ENCODE results near the gene NFASC. TPM values are rescaled to one million over a fixed set of nuclear protein-coding genes. Genes with fewer than 3 reads are reported as not detected.

NFASC gene
- total and polyA plus RNA-seq, 3 donors from 2014 or later = 9.9 to 13.9 (median 10.2) TPM

DNA sequence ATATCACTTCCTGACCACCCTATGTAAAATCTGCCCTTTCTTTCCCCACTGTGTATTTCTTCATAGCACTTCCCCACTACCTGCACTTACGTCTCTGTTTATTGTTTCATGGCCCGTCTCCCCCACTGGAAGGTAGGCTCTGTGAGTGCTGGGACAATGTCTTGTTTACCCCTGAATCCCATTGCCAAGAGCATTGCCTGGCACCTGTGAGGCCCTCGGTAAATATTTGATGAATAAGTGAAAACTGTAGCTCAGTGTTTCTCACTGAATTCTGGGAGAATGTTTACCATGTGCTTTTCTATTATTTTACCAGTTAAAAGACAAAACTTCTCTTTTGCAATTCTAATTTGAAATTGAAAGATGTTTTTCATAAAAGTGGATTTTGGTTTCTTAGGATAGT lies 11.8 kb downstream of the NFASC start:
- Histone ChIP-seq H3K4me3 (no peak overlapping the region), H3K36me3 (ENCODE audit: low read depth, missing control alignments) (no peaks in the 10 kb centered on the region), H3K27ac (no peak overlapping the region), H3K9me3 (no peaks in the 10 kb centered on the region), H3K27me3 (no peaks in the 10 kb centered on the region), H3K4me1 (peaks cover 14% of the 10 kb centered on the region)
- DNase-seq = no peak
- no peak for TF ChIP-seq POLR2A (IDR thresholded peaks at IDR 0.05)
- TF ChIP-seq CTCF (IDR thresholded peaks at IDR 0.05) = no peak
- intact Hi-C loops (cut with DNase I; ENCODE audit: low total_unique reads) = no loop called here
- WGBS, 2 donors = 92 to 96% methylated on average over 3 of the region's 3 CpGs

DNA sequence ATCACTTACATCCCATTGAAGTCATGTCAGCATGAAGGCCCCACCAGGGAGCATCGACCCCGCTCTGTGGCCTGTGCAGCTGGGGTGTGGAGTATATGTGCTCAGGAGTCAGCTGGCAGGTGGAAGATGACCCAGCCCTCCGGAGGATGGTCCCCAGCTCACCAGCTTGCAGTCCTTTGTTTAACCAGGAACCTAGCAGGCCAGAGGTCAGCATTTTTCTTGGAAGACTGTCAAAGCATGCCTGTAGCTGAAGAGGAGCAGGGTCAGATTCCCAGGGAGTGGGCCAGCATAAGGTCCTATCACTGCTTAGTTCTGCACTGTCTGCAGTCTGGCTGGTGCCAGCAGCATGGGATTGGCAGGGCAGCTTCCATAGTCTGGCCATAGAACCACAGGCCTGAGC lies 12.7 kb downstream of the NFASC start:
- peaks cover 14% of the 10 kb centered on the region for H3K4me1 ChIP-seq
- no peaks in the 10 kb centered on the region for H3K9me3 ChIP-seq
- no peak overlapping the region for H3K4me3 ChIP-seq
- 80 to 87% methylated on average over 3 of the region's 3 CpGs for WGBS, 2 donors
- TF ChIP-seq CTCF (IDR thresholded peaks at IDR 0.05) = no peak
- no peak for TF ChIP-seq POLR2A (IDR thresholded peaks at IDR 0.05)
- intact Hi-C loops (cut with DNase I; ENCODE audit: low total_unique reads) = no loop called here
- no peaks in the 10 kb centered on the region for H3K36me3 ChIP-seq (ENCODE audit: low read depth, missing control alignments)
- no peak for DNase-seq
- no peak overlapping the region for H3K27ac ChIP-seq
- no peaks in the 10 kb centered on the region for H3K27me3 ChIP-seq

DNA sequence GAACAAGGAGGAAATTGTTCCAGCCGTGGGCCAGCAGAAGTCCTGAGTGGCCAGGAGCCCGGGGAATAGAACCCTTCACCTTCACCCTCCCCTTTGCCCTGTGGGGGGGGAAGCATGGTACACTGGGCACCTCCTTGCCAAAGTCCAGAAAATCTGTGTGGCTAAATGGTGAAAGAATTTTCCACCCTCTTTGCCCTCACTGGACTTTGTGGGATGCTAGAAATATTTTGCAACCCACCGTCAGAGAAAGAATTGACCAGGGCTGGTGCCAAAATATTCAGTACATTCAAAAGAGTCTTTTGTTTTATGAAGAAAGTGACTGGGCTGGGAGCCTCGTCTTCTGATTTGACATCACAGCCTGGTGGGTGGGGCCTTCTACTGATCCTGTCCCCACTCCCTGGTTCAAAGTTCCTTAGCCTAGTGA lies 14.6 kb downstream of the NFASC start:
- TF ChIP-seq CTCF (IDR thresholded peaks at IDR 0.05) (no peak), POLR2A (IDR thresholded peaks at IDR 0.05) (no peak)
- H3K4me1 ChIP-seq = peaks cover 5% of the 10 kb centered on the region
- peak; percentile 64 for DNase-seq
- no peak overlapping the region for H3K4me3 ChIP-seq
- no peaks in the 10 kb centered on the region for H3K36me3 ChIP-seq (ENCODE audit: low read depth, missing control alignments)
- intact Hi-C loops (cut with DNase I; ENCODE audit: low total_unique reads) = no loop called here
- H3K9me3 ChIP-seq = no peaks in the 10 kb centered on the region
- H3K27me3 ChIP-seq = no peaks in the 10 kb centered on the region
- 22 to 39% methylated on average over 4 of the region's 4 CpGs for WGBS, 2 donors
- H3K27ac ChIP-seq = peak overlapping the region in 1 of 2 donors; percentile 72

- no peak for TF ChIP-seq CTCF (IDR thresholded peaks at IDR 0.05)
- TF ChIP-seq POLR2A (IDR thresholded peaks at IDR 0.05) = no peak
- intact Hi-C loops (cut with DNase I; ENCODE audit: low total_unique reads) = no loop called here
- H3K4me1 ChIP-seq = peaks cover 5% of the 10 kb centered on the region
- peak overlapping the region in 1 of 2 donors; percentile 72 for H3K27ac ChIP-seq
- DNase-seq = no peak
- no peaks in the 10 kb centered on the region for H3K36me3 ChIP-seq (ENCODE audit: low read depth, missing control alignments)
- 48 to 58% methylated on average over 8 of the region's 8 CpGs for WGBS, 2 donors
- H3K4me3 ChIP-seq = no peak overlapping the region
- H3K27me3 ChIP-seq = no peaks in the 10 kb centered on the region
- H3K9me3 ChIP-seq = no peaks in the 10 kb centered on the region
These were observed 15.1 kb downstream of the NFASC start for GRCh38 chr1:204885790-204886189.

GRCh38 chr1:204887846-204888245 lies 17.2 kb downstream of the NFASC start:
- no peak for DNase-seq
- no peak for TF ChIP-seq POLR2A (IDR thresholded peaks at IDR 0.05)
- TF ChIP-seq CTCF (IDR thresholded peaks at IDR 0.05) = no peak
- Histone ChIP-seq H3K4me3 (no peak overlapping the region), H3K4me1 (peaks cover 5% of the 10 kb centered on the region), H3K9me3 (no peaks in the 10 kb centered on the region), H3K27ac (no peak overlapping the region), H3K27me3 (no peaks in the 10 kb centered on the region), H3K36me3 (ENCODE audit: low read depth, missing control alignments) (no peaks in the 10 kb centered on the region)
- intact Hi-C loops (cut with DNase I; ENCODE audit: low total_unique reads) = no loop called here
- 76 to 85% methylated on average over 2 of the region's 2 CpGs for WGBS, 2 donors

All from testis (tissue), 3 donors.